ENCODE results near the gene NFKBIB.

Gene NFKBIB

DNA sequence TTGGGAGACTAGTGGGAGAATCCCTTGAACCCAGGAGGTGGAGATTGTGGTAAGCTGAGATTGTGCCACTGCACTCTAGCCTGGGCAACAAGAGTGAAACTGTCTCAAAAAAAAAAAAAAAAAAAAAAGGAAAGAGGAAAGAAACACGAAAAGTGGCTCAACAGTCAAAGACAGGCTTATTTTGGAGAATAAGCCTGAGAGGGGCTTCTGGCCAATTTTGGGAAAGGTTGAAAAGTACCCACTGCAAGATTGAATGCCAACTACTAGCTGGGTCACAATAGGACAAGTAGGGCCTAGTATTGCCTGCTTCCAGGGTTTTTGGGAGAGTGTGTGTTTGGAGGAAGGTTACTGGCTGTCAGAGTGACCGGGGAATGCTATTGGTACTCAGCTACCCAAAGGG is 58.5 kb downstream of the NFKBIB start:
- no peaks in the 10 kb centered on the region for H3K27me3 ChIP-seq (replicated peaks; ENCODE audit: control insufficient read depth, insufficient read depth, low read length, poor library complexity, severe bottlenecking)

More for the DNA sequence above, 58.5 kb downstream of the NFKBIB start:
- Histone ChIP-seq H3K4me1 (ENCODE audit: control insufficient read depth, insufficient read depth, low read length, poor library complexity, severe bottlenecking) (no peaks in the 10 kb centered on the region), H3K27ac (ENCODE audit: insufficient read depth, low read length, poor library complexity, severe bottlenecking) (no peak overlapping the region), H3K4me3 (ENCODE audit: insufficient read depth, low read depth, low read length, poor library complexity, severe bottlenecking) (no peak overlapping the region), H3K36me3 (ENCODE audit: control insufficient read depth, insufficient read depth, low read length) (no peaks in the 10 kb centered on the region), H3K9me3 (ENCODE audit: control insufficient read depth, low read length) (no peaks in the 10 kb centered on the region)
- DNase-seq, result no peak
